ENCODE measurements around the gene APOBEC3H.

Gene APOBEC3H

DNA sequence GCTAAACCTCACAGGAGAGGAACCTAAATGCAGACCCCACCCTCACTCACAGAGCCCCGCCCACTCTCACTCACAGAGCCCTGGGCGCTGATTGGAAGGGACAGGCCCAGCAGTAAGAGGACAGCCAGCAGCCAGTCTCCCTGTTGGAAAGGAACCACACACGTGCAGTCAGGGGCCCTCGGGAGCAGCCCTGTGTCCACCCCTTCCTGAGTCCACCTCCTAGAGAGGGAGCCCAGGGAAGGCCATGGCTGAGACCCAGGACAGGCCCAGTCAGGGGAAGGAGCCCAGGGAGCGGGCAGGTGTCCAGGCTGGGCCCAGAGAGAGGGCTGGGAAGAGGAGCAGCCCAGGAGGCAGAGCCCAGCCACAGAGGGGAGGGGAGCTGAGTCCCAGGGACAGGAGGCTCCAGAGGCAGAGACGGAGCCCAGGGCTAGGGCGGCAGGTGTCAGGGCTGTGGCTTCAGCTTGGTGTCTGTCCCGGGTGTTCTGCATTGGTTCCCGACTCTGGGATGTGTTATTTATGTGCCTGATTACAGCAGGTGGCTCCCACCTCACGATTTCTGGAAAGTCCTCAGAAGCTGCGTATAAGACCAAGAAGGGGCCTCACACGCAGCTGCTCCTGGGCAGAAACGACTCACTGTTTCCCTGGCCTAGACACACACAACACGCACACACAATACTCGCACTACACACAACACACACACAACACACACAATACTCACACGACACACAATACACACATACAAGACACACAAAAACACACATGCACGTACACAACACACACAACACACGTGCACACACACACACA, 9.0 kb upstream of the APOBEC3H start:
- DNase-seq (ENCODE audit: extremely low spot score), result no peak
- ChIA-PET CTCF (interaction anchor here (1.0 to 1.6 kb wide), 3 partner anchors 20 to 85 kb away, joined by 3 to 4 read pairs (median 3); no protein-coding TSS in a partner anchor), POLR2A (interaction anchor here (0.5 to 0.6 kb wide), 3 partner anchors 62 to 1413 kb away, joined by 3 to 4 read pairs (median 3); partner anchors contain the start of gene LGALS1)

DNA sequence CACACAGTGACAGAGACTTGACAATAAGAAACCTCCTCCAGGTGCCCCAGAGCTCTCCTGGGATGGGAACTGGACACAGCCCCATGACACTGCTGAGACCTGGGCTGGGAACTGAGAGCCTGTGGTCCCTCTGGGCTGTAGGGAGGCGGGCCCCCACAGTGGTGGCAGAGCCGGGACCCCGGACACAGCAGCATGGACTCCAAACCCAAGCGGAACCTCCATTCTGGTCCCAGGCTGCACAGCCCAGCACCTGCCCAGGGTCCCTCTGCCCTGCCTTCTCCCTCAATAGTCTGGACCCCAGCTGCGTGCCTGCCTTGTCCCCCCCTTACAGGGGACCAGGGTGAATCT, 8.4 kb upstream of the APOBEC3H start:
- CTCF ChIA-PET, result interaction anchor here (0.7 to 1.6 kb wide), 4 partner anchors 21 to 353 kb away, joined by 3 to 4 read pairs (median 4); no protein-coding TSS in a partner anchor
- POLR2A ChIA-PET, result interaction anchor here (0.6 kb wide), 2 partner anchors 62 to 393 kb away, joined by 3 to 4 read pairs; no protein-coding TSS in a partner anchor
- TF ChIP-seq, protein P1, sequence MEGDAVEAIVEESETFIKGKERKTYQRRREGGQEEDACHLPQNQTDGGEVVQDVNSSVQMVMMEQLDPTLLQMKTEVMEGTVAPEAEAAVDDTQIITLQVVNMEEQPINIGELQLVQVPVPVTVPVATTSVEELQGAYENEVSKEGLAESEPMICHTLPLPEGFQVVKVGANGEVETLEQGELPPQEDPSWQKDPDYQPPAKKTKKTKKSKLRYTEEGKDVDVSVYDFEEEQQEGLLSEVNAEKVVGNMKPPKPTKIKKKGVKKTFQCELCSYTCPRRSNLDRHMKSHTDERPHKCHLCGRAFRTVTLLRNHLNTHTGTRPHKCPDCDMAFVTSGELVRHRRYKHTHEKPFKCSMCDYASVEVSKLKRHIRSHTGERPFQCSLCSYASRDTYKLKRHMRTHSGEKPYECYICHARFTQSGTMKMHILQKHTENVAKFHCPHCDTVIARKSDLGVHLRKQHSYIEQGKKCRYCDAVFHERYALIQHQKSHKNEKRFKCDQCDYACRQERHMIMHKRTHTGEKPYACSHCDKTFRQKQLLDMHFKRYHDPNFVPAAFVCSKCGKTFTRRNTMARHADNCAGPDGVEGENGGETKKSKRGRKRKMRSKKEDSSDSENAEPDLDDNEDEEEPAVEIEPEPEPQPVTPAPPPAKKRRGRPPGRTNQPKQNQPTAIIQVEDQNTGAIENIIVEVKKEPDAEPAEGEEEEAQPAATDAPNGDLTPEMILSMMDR (IDR thresholded peaks at IDR 0.05; ENCODE audit: control extremely low read depth, extremely low read depth, low read depth, missing control alignments), result no peak

More for the DNA sequence above, 9.0 kb upstream of the APOBEC3H start:
- TF ChIP-seq, protein P1 (IDR thresholded peaks at IDR 0.05; ENCODE audit: control extremely low read depth, extremely low read depth, low read depth, missing control alignments), result no peak

DNA sequence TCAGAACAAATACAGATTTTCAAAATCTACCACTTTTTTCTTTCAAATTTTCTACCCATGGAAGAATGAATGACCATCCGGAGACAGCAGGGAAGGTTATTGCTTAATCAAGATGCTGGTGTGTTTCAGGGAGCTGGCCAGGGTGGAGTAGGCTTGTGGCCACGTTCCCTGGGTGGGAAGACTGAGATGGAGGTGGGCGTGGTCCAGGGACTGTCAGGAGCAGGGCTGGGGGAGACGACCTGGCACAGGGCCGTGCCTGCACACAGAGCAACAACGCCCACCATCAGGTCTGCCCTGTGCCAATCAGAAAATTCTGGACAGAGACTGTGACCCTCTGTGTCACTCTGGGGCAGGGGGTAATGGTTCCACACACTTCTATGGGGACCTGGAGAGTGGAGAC, 7.1 kb upstream of the APOBEC3H start:
- ChIA-PET CTCF (interaction anchor here (1.6 kb wide), 1 partner anchor 22 kb away, joined by 4 read pairs; no protein-coding TSS in a partner anchor), POLR2A (no interaction called here)
- TF ChIP-seq, protein P1 (IDR thresholded peaks at IDR 0.05; ENCODE audit: control extremely low read depth, extremely low read depth, low read depth, missing control alignments), result no peak
- no peak for DNase-seq (ENCODE audit: extremely low spot score)

More for the DNA sequence above, 8.4 kb upstream of the APOBEC3H start:
- no peak for DNase-seq (ENCODE audit: extremely low spot score)

DNA sequence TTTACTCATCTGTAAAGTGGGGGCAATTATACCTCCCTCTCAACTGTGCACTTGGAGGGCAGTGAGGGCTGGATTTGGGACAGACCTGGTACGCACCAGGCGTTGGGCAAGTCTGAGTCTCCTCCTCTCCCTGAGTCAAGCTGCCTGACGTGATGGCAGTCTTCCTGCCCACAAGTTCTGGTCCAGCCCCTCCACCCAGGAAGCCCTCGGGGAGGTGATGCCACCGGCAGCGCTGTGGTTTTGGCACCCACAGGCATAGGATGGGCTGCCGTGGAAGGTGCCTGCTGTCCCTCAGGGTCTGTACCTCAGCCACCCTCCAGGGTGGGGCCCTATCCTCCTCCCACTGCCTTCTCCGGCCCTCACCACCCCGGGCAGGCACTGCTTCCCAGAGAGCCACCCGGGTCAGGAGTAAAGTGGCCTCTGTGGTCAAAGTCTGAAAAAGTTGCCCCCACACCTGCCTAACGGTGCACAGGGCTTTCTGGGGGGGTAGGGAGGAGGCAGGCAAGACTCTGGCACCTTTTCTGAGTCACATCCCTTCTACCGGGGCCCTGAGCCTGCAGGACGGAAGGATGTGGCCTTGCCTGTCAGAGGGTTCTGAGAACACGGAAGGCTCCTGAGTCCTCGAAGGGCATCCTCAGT, 6.5 kb upstream of the APOBEC3H start:
- TF ChIP-seq, protein P1 (IDR thresholded peaks at IDR 0.05; ENCODE audit: control extremely low read depth, extremely low read depth, low read depth, missing control alignments), result no peak
- ChIA-PET CTCF (interaction anchor here (1.0 kb wide), 1 partner anchor 87 kb away, joined by 4 read pairs; no protein-coding TSS in a partner anchor), POLR2A (interaction anchor here (0.6 kb wide), 1 partner anchor 217 kb away, joined by 3 read pairs; no protein-coding TSS in a partner anchor)
- peak; percentile 41 for DNase-seq (ENCODE audit: extremely low spot score)

DNA sequence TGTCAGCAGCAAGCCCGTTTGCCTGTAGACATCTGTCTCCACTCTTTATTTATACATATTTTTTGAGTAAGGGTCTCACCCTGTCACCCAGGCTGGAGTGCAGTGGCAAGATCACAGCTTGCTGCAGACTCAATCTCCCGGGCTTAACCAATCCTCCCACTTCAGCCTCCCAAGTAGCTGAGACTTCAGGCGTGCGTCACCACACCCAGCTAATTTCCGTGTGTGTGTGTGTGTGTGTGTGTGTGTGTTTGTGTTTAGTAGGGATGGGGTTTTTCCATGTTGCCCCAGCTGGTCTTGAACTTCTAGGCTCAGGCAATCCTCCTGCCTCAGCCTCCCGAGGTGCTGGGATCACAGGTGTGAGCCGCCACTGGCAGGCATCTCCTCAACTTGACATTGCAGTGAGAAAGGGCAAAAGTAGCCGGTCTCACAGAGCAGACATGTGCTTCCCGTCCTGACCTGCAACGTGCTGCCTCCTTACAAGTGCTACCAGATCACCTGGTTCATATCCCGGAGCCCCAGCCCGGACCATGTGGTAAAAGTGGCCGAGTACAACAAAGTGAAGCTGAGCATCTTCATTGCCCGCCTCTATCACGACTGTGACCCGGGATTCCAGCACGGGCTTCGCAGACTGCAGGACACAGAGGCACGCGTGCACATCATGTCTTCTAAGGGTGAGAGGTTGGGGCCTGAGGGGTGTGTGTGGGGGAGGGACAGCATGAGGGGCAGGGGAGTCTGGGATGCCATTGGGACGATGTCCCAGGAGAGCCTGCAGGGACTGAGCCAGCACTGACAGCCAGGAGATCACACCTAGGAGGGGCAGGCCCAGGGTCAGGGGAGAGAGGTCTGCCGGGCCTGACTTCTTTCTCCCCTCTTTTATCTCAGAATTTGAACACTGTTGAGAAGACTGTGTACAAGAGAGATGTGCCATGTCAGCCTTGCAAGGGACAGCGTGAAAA, 5.6 kb upstream of the APOBEC3H start:
- no peak for DNase-seq (ENCODE audit: extremely low spot score)
- ChIA-PET POLR2A (interaction anchor here (0.6 kb wide), 1 partner anchor 218 kb away, joined by 3 read pairs; no protein-coding TSS in a partner anchor), CTCF (interaction anchor here (1.0 to 1.4 kb wide), 2 partner anchors 12 to 88 kb away, joined by 3 to 4 read pairs; no protein-coding TSS in a partner anchor)
- TF ChIP-seq, protein P1 (IDR thresholded peaks at IDR 0.05; ENCODE audit: control extremely low read depth, extremely low read depth, low read depth, missing control alignments), result no peak

All from GM10248 (cell line).